Measurements from ENCODE around the gene SSNA1.

GRCh38 chr9:137172901-137173795 lies 15.3 kb upstream of the SSNA1 start:
- TF ChIP-seq EZH2 (IDR thresholded peaks at IDR 0.05), result no peak
- no peak for TF ChIP-seq POLR2AphosphoS5 (IDR thresholded peaks at IDR 0.05; ENCODE audit: borderline replicate concordance, low read depth, low read length)
